SJSA1 (cell line): ENCODE measurements around the gene BANK1. TPM values are rescaled to one million over a fixed set of nuclear protein-coding genes. Genes with fewer than 3 reads are reported as not detected.

ENCODE experiments used
- DNase-seq, 2 experiments: peaks; one replicate each; pipeline ENCODE4 v3.0.0-alpha.2; 2015 to 2020; ENCODE audit warnings: low spot score in 2 of 2, low read depth in 1 of 2
- H3K27ac ChIP-seq: fragments of 250-450 bp; sonication (Bioruptor Pico); 2 replicates; pipeline ENCODE4 v1.5.1; 2020; ENCODE audit warnings: mild to moderate bottlenecking, moderate library complexity
- H3K27me3 ChIP-seq: fragments of 250-450 bp; sonication (Bioruptor Pico); replicated peaks from 2 replicates; pipeline ENCODE4 v1.5.1; 2020; ENCODE audit warnings: mild to moderate bottlenecking, moderate library complexity
- H3K36me3 ChIP-seq: fragments of 250-450 bp; sonication (Bioruptor Pico); 2 replicates; pipeline ENCODE4 v1.5.1; 2020; ENCODE audit warnings: mild to moderate bottlenecking
- H3K4me1 ChIP-seq: fragments of 250-450 bp; sonication (Bioruptor Pico); replicated peaks from 2 replicates; pipeline ENCODE4 v1.6.1; 2021; ENCODE audit warnings: mild to moderate bottlenecking
- H3K4me3 ChIP-seq: fragments of 250-450 bp; sonication (Bioruptor Pico); 2 replicates; pipeline ENCODE4 v1.5.1; 2020; ENCODE audit warnings: mild to moderate bottlenecking
- H3K9me3 ChIP-seq: fragments of 250-450 bp; sonication (Bioruptor Pico); replicated peaks from 2 replicates; pipeline ENCODE4 v1.5.1; 2020; ENCODE audit warnings: mild to moderate bottlenecking
- total RNA-seq: library from RNA; depleted of rRNA; stranded (reverse); fragments of >200 nt; shearing (Covaris generic); gene quantifications from 2 replicates; pipeline ENCODE4 v1.2.3, GENCODE V29; 2014

Gene BANK1
- total RNA-seq, 1 experiment from 2014 or later = not detected

DNA sequence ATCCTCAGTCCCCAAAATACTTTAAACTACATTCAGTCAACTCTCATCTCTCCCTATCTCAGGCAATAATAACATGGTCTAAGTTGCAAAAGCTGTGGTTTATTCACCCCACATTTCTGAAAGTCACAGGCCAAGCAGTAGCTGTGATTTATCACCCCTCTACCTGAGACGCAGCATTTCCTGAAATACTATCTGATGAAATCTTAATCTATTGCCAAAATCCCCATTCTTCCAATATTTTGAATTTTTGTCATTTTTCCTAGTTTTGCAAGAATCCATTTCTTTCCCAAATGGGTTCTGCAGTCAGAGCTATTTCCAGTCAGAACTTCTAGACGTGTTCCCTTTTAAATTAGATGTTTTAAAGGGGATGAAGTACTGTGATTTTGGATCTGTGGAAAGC lies 148.3 kb downstream of the BANK1 start:
- H3K9me3 ChIP-seq = no peaks in the 10 kb centered on the region
- H3K36me3 ChIP-seq = no peaks in the 10 kb centered on the region
- no peak for DNase-seq
- H3K27me3 ChIP-seq = no peaks in the 10 kb centered on the region
- no peak overlapping the region for H3K4me3 ChIP-seq
- no peak overlapping the region for H3K27ac ChIP-seq
- H3K4me1 ChIP-seq = no peaks in the 10 kb centered on the region

DNA sequence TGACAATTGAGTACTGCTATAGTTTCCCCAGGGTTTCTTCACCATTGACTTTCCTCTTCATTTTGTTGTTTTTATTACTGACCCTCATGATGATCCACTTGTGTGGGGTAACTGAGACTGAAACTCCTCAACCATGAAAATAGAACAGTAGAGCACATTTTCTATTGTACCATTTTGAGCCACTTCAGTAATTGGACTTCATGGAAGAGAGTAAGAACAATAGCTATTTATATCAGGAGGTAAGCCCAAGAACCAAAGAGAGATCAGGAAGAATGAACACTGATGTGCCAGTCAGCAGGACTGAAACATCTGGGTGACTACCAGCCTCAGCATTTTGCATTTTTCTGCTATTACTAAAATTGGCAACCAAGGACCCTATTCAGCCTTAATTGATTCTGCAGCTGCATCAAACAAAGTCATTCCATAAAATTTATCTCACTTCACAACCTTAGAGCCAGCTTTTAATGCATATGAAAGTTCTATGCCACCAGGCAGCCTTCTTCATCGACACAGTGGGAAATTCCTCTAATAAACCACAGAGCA lies 151.4 kb downstream of the BANK1 start:
- no peak overlapping the region for H3K27ac ChIP-seq
- DNase-seq = no peak
- no peaks in the 10 kb centered on the region for H3K9me3 ChIP-seq
- H3K4me3 ChIP-seq = no peak overlapping the region
- no peaks in the 10 kb centered on the region for H3K36me3 ChIP-seq
- H3K27me3 ChIP-seq = no peaks in the 10 kb centered on the region
- peaks cover 11% of the 10 kb centered on the region for H3K4me1 ChIP-seq

DNA sequence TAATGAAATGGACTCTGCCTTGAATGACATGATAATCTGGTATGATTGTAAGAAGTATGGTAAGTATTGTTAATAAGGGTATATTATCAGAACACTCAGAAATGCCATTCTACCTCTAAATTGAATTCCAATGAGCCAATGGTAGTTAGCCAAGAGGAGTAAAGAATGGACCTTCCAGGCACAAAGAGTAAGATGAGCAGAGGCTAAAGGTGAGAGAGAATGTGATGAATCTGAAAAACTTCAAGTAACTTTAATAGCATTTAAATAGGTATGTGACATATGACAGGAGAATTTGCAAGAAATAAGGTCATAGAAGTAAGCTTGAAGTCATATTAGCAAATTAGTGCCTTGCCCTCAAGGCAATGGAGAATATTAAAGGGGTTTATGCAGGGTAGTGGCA lies 152.4 kb downstream of the BANK1 start:
- no peaks in the 10 kb centered on the region for H3K27me3 ChIP-seq
- no peaks in the 10 kb centered on the region for H3K9me3 ChIP-seq
- peaks cover 11% of the 10 kb centered on the region for H3K4me1 ChIP-seq
- H3K27ac ChIP-seq = no peak overlapping the region
- no peak overlapping the region for H3K4me3 ChIP-seq
- H3K36me3 ChIP-seq = no peaks in the 10 kb centered on the region
- no peak for DNase-seq

GRCh38 chr4:101944649-101945048 lies 154.1 kb downstream of the BANK1 start:
- no peaks in the 10 kb centered on the region for H3K9me3 ChIP-seq
- H3K4me3 ChIP-seq = no peak overlapping the region
- DNase-seq = peak in 1 of 2 experiments; percentile 50
- H3K36me3 ChIP-seq = no peaks in the 10 kb centered on the region
- peak overlapping the region; percentile 34; the same call in 1 of the 2 replicates for H3K27ac ChIP-seq
- peaks cover 11% of the 10 kb centered on the region for H3K4me1 ChIP-seq
- no peaks in the 10 kb centered on the region for H3K27me3 ChIP-seq

DNA sequence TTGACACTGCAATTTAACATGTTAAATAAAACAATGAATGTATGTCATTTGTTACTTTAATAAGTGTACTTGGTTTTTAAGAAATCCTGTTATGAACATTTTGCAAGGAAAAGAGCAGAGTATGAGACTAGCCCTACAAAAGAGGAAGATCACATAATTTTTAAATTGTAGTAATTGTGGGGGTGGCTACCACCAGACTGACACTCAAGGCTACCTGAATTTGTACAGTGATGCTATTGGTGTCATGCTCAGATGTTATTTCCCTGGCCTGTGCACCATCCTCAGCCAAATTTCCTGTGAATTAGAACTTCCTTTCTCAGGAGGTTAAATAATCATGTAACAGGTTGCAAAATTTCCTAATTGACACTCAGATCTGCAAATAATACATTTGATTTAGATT lies 157.5 kb downstream of the BANK1 start:
- Histone ChIP-seq H3K27ac (no peak overlapping the region), H3K36me3 (no peaks in the 10 kb centered on the region), H3K4me1 (peaks cover 17% of the 10 kb centered on the region), H3K27me3 (no peaks in the 10 kb centered on the region), H3K9me3 (no peaks in the 10 kb centered on the region), H3K4me3 (no peak overlapping the region)
- DNase-seq = no peak

- H3K4me3 ChIP-seq = no peak overlapping the region
- no peaks in the 10 kb centered on the region for H3K27me3 ChIP-seq
- no peaks in the 10 kb centered on the region for H3K9me3 ChIP-seq
- DNase-seq = no peak
- H3K4me1 ChIP-seq = peaks cover 26% of the 10 kb centered on the region
- no peaks in the 10 kb centered on the region for H3K36me3 ChIP-seq
- no peak overlapping the region for H3K27ac ChIP-seq
These were observed 158.4 kb downstream of the BANK1 start for GRCh38 chr4:101948951-101949350.

GRCh38 chr4:101950258-101950979 lies 159.9 kb downstream of the BANK1 start:
- Histone ChIP-seq H3K4me1 (peaks cover 27% of the 10 kb centered on the region), H3K27me3 (no peaks in the 10 kb centered on the region), H3K4me3 (no peak overlapping the region), H3K36me3 (no peaks in the 10 kb centered on the region), H3K27ac (no peak overlapping the region), H3K9me3 (no peaks in the 10 kb centered on the region)
- DNase-seq = no peak

GRCh38 chr4:101952985-101953384 lies 162.5 kb downstream of the BANK1 start:
- no peak overlapping the region for H3K4me3 ChIP-seq
- H3K9me3 ChIP-seq = no peaks in the 10 kb centered on the region
- H3K4me1 ChIP-seq = peaks cover 27% of the 10 kb centered on the region
- no peaks in the 10 kb centered on the region for H3K27me3 ChIP-seq
- no peak for DNase-seq
- no peaks in the 10 kb centered on the region for H3K36me3 ChIP-seq
- peak overlapping the region; percentile 95; the same call in 1 of the 2 replicates for H3K27ac ChIP-seq

DNA sequence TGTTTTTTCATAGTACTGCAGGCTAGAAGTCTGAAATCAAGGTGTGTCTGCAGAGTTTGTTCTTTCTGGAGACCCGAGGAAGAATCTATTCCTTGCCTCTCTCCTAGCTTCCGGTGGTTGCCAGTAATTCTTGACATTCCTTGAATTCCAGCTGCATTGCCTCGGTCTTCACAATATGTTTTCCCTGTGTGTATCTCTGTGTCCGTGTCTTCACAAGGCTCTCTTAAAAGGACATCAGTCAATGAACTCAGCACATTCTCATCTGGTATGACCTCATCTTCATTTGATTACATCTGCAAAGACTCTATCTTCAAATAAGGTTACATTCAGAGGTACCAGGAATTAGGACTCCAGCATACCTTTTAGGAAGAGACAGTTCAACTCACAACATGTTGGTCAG lies 163.4 kb downstream of the BANK1 start:
- Histone ChIP-seq H3K4me1 (peaks cover 27% of the 10 kb centered on the region), H3K4me3 (no peak overlapping the region), H3K27me3 (no peaks in the 10 kb centered on the region), H3K9me3 (no peaks in the 10 kb centered on the region), H3K27ac (peak overlapping the region; percentile 95), H3K36me3 (no peaks in the 10 kb centered on the region)
- peak; percentile 80 to 91 for DNase-seq

GRCh38 chr4:101954351-101954750 lies 163.8 kb downstream of the BANK1 start:
- Histone ChIP-seq H3K36me3 (no peaks in the 10 kb centered on the region), H3K4me3 (no peak overlapping the region), H3K4me1 (peaks cover 27% of the 10 kb centered on the region), H3K27me3 (no peaks in the 10 kb centered on the region), H3K9me3 (no peaks in the 10 kb centered on the region), H3K27ac (peak overlapping the region; percentile 95)
- no peak for DNase-seq

DNA sequence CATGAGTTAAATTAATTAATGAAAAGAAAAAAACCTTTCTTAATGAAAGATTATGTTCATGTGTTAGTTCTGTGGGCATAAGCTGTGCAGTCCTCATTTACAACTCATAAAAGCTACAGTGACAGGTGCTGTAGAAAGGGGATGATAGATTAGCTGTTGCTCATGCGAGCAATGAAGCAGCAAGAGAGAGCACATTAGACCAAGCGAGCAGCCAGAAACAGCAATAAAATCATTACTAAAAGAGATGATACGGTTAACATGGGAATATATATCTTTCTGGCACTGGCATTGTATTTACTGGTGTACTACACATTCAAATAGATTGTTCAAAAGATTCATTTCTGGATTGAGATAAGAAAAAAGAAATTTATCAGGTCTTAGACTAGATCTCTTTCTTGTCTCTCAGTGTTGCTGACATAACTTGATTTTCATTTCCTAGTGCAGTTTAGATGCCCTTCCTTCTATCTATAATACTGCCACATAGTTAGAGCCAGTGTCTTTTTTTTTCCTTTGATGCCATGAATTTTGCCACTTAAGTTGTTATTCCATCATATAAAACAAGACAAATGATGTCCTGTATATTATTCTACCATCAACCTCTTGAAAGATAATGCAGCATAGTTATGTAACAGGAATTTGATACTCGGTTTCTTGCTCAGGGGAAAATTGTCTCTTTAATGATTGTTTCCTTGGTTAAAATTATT lies 164.6 kb downstream of the BANK1 start:
- no peak overlapping the region for H3K4me3 ChIP-seq
- H3K36me3 ChIP-seq = no peaks in the 10 kb centered on the region
- H3K4me1 ChIP-seq = peaks cover 27% of the 10 kb centered on the region
- H3K27ac ChIP-seq = peak overlapping the region; percentile 95
- peak in 1 of 2 experiments; percentile 25 for DNase-seq
- H3K9me3 ChIP-seq = no peaks in the 10 kb centered on the region
- no peaks in the 10 kb centered on the region for H3K27me3 ChIP-seq

- H3K4me1 ChIP-seq = peaks cover 24% of the 10 kb centered on the region
These were observed 165.7 kb downstream of the BANK1 start for GRCh38 chr4:101956068-101956825.

GRCh38 chr4:101958547-101958946 lies 168.0 kb downstream of the BANK1 start:
- peaks cover 20% of the 10 kb centered on the region for H3K4me1 ChIP-seq
- no peak for DNase-seq
- H3K9me3 ChIP-seq = no peaks in the 10 kb centered on the region
- H3K27me3 ChIP-seq = no peaks in the 10 kb centered on the region
- no peak overlapping the region for H3K4me3 ChIP-seq
- H3K27ac ChIP-seq = no peak overlapping the region
- no peaks in the 10 kb centered on the region for H3K36me3 ChIP-seq

More at GRCh38 chr4:101956068-101956825, 165.7 kb downstream of the BANK1 start:
- Histone ChIP-seq H3K4me3 (no peak overlapping the region), H3K27ac (no peak overlapping the region), H3K27me3 (no peaks in the 10 kb centered on the region), H3K36me3 (no peaks in the 10 kb centered on the region), H3K9me3 (no peaks in the 10 kb centered on the region)
- no peak for DNase-seq
